ENCODE measurements around the gene SIN3A.

The SIN3A gene

DNA sequence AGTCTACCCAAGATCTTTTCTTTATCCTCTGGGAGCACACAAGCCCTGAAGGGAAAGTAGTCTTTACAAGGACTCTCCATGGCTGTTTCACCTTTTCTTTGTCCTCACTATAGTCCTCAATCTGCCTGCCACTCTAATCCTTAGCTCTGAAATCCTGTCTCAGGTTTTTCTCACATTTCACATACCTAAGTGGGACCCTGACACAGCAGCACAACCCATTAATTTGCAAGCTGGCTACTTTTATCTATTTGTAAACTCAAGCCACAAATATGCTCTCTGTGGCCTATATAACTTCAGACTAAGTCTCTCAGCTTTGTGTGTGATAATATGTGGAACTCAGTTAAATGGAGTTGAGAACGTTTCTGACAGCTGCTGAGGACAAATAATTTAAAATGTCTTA, 19.8 kb downstream of the SIN3A start:
- no peak for TF ChIP-seq CTCF (IDR thresholded peaks at IDR 0.05; ENCODE audit: low read length, missing control alignments)
- no peak overlapping the region for H3K4me3 ChIP-seq (replicated peaks; ENCODE audit: low read depth, low read length)
- no peak for DNase-seq (ENCODE audit: low read depth)

DNA sequence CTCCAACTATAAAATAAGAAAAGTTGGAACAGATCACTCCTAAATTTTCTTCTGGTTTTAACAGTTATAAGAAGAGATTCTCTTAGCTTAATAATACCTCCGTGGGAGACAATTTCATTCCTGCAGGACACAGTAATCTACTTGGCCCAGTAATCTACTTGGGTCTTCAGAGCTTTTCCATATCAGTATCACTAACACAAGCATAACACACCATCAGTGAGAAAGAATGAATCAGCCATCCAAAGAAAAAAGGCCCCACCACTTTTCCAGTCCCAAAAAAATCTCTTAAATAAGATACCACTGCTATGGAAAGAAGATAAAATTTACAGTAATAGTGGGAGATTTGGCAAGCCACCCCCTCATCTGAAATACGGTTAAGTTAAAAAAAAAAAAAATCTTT, 20.2 kb downstream of the SIN3A start:
- no peak overlapping the region for H3K4me3 ChIP-seq (replicated peaks; ENCODE audit: low read depth, low read length)
- no peak for TF ChIP-seq CTCF (IDR thresholded peaks at IDR 0.05; ENCODE audit: low read length, missing control alignments)

DNA sequence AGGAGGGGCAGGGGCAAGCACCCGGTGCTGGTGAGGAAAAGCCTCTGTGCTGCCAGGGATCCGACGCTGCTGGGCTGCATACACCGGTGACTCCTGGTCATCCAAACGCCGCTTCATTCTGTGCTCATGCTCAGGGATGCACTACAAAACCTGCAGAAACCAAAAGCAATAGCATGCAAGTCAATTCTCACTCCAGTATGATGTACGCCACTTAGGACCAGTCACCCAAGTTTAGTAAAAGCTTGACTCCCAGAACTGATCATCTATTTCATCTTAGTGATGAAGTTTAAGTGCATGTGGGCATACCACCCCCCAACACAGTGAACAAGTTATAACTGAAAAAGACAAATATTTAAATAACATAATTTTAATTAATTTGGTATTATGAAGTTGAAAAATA, 21.2 kb downstream of the SIN3A start:
- DNase-seq (ENCODE audit: low read depth), result no peak
- TF ChIP-seq CTCF (IDR thresholded peaks at IDR 0.05; ENCODE audit: low read length, missing control alignments), result no peak
- no peak overlapping the region for H3K4me3 ChIP-seq (replicated peaks; ENCODE audit: low read depth, low read length)

More for the DNA sequence above, 20.2 kb downstream of the SIN3A start:
- DNase-seq (ENCODE audit: low read depth), result peak; percentile 3

- no peak overlapping the region for H3K4me3 ChIP-seq (replicated peaks; ENCODE audit: low read depth, low read length)
- TF ChIP-seq CTCF (IDR thresholded peaks at IDR 0.05; ENCODE audit: low read length, missing control alignments), result no peak
- no peak for DNase-seq (ENCODE audit: low read depth)
Measured at GRCh38 chr15:75428152-75428551, 23.3 kb downstream of the SIN3A start.

DNA sequence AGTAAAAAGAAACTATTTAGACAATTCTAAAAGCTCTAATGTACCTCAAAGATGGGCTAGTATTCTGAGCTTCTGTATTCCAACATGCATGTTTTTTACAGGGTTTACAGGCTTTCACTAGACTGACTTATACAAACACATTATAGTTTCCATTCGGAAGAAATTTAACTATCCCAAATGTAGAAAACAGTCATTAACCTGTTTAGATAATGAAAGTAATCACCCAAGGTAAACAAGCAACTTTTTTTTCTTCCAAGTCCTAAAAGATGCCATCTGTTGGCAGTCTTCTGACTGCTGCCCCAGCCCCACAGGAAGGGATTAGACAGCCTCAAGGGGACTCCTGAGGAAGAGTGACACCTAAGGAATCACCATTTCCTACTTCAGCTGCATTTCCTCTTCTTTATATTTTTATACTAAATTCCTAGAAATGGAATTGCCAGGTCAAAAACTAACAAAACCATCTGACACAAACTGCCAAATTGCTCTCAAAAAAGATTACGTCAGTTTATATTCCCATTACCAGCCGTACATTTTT, 25.5 kb downstream of the SIN3A start:
- no peak for DNase-seq (ENCODE audit: low read depth)
- no peak overlapping the region for H3K4me3 ChIP-seq (replicated peaks; ENCODE audit: low read depth, low read length)
- TF ChIP-seq CTCF (IDR thresholded peaks at IDR 0.05; ENCODE audit: low read length, missing control alignments), result no peak

DNA sequence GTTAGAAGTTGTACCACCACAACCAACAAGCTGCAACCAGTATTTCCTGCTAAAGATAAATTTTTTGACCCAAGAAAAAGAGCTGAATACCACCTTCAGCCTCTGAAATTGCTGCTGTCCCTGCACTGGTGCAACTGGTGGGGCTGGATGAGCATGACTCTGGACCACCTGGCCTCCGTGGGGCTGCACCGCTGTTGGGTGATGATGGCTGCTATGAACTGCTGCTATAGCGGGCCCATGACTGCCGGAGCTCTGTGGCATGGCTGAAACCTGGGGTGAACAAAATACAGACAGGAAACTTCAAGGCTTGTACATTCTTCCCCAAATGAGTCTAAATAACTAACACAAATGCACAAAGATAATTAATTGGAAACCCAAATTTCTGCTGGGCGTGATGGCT, 28.9 kb downstream of the SIN3A start:
- no peak overlapping the region for H3K4me3 ChIP-seq (replicated peaks; ENCODE audit: low read depth, low read length)
- no peak for DNase-seq (ENCODE audit: low read depth)
- TF ChIP-seq CTCF (IDR thresholded peaks at IDR 0.05; ENCODE audit: low read length, missing control alignments), result no peak

- no peak for TF ChIP-seq CTCF (IDR thresholded peaks at IDR 0.05; ENCODE audit: low read length, missing control alignments)
- peak; percentile 19 for DNase-seq (ENCODE audit: low read depth)
- H3K4me3 ChIP-seq (replicated peaks; ENCODE audit: low read depth, low read length), result no peak overlapping the region
Measured at GRCh38 chr15:75420698-75421097, 30.8 kb downstream of the SIN3A start.
